LNCaP clone FGC (cell line): ENCODE measurements around the gene RHOB.

Source experiments
- DNase-seq: peaks from one replicate; pipeline ENCODE4 v3.0.0-alpha.2; 2011; ENCODE audit warnings: low read depth
- H3K4me3 ChIP-seq: 2 replicates; pipeline ENCODE4 v1.5.1; 2011; ENCODE audit warnings: mild to moderate bottlenecking, low read depth, low read length, control low read depth
- TF ChIP-seq, protein P1 (sequence below): IDR thresholded peaks from 2 replicates; pipeline ENCODE4 v1.5.1; 2012; ENCODE audit warnings: mild to moderate bottlenecking; ENCODE audit not compliant: control insufficient read depth, insufficient read depth; ENCODE audit errors: extremely low read depth

Gene RHOB

DNA sequence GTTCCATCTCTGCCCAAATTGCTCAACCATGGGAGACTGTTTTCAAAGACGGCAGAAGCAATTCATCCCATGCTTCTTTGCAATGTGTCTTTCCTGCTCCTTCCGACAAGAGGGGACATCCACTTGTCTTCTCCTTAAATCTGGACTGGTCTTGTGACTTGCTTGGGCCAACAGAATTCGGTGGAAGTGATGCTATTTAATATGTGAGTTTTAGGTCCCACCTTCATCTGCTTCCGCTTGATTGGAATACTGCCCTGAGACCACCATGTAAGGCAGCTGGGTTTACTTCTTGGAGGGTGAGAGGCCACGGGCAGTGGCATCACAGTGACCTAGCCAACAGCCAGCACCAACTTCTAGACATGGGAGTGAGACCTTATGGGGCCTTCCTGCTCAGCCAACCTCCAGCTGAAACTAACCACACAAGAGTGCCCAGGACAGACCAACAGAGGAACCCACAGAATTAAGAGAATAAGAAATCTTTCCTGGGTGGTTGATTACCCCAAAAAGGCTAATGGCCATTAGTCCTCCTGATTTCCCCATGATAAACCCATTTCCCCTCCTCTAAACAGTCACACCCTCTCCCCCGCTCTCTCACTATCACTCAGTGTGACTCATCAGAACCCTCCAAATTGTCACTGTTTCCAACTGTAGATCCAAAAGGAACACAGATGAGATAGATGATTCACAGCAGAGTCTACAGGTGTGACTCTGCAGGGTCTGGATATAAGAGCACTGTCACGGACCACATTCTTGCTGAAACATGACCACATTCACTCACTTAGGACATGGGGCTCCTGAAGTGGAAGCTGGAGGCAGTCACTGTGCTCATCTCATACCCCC is 16.2 kb upstream of the RHOB start:
- no peak overlapping the region for H3K4me3 ChIP-seq
- DNase-seq = no peak
- TF ChIP-seq, protein P1, sequence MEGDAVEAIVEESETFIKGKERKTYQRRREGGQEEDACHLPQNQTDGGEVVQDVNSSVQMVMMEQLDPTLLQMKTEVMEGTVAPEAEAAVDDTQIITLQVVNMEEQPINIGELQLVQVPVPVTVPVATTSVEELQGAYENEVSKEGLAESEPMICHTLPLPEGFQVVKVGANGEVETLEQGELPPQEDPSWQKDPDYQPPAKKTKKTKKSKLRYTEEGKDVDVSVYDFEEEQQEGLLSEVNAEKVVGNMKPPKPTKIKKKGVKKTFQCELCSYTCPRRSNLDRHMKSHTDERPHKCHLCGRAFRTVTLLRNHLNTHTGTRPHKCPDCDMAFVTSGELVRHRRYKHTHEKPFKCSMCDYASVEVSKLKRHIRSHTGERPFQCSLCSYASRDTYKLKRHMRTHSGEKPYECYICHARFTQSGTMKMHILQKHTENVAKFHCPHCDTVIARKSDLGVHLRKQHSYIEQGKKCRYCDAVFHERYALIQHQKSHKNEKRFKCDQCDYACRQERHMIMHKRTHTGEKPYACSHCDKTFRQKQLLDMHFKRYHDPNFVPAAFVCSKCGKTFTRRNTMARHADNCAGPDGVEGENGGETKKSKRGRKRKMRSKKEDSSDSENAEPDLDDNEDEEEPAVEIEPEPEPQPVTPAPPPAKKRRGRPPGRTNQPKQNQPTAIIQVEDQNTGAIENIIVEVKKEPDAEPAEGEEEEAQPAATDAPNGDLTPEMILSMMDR = no peak

DNA sequence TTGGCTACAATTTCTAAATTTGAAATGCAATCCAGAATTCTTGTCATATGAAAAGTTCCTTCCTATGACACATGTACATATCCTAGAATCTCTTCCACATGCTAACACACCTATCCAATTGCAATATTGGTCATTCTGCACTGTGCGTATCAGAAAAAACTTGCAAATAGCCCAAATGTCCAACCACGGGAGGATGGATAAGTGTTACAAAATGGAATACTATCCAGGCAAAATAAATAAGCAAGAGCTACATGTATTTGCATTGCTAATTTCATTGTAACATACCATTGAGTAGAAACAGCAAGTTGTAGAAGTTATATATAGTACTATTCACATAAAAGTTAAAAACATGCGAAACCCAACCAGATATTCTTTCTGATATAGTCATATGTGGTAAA is 15.6 kb upstream of the RHOB start:
- DNase-seq = no peak
- no peak overlapping the region for H3K4me3 ChIP-seq
- TF ChIP-seq, protein P1 = no peak

DNA sequence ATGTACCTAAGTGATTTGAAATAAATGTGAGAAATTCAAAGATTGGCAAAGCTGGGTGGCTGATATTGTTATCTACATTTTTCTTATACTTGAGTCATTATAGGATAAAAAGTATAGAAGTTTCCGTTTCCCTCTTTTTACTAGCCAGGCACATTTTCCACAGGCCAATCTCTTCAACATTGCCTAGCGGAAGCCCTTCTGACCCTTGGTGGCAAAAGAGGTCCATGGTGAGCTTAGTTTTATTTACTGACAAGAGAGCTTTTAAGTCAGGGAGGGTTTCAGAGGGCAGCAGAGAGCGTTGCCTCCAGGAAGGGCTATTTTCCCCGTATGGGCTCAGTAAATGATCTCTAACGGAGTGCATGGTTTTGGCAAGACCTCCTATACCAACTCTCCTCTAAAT is 15.1 kb upstream of the RHOB start:
- H3K4me3 ChIP-seq = no peak overlapping the region
- no peak for DNase-seq
- TF ChIP-seq, protein P1 = no peak

DNA sequence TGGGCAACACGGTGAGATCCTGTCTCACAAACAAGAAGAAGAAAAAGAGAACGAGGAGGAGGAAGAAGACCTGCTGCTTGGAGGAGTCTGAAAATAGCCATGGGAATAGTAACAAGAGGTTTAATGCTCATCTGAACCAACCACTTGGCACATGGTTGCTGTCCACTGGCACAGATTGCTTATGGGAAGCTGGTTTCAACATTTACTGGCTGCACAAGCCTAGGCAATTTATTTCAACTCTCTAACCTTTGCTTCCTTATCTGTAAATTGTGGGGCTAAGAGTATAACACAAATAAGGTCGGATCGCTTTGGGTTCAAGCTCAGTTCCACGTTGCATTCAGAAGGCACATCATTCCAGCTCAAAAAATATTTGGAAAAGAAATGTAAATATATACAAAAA is 14.2 kb upstream of the RHOB start:
- no peak for DNase-seq
- H3K4me3 ChIP-seq = no peak overlapping the region
- TF ChIP-seq, protein P1 = no peak

DNA sequence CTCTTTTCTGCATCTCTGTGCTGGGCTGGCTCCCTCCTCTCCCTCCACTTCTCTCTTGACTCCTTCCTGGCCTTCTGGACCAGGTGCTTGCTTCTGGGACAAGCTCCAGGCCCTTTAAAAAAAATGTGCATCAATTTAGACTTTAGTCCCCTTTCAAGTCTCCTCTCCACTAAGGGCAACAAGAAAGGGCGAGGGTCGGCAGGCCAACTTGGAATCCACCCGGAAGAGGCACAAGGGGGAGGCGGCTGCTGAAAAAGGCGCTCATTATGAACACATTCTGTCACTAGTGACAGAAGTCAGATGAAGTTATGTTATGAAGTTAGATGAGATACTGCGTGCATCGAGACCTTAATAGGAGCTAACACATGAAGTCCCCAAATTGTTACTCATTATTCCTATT is 13.6 kb upstream of the RHOB start:
- DNase-seq = no peak
- TF ChIP-seq, protein P1 = no peak
- H3K4me3 ChIP-seq = no peak overlapping the region

DNA sequence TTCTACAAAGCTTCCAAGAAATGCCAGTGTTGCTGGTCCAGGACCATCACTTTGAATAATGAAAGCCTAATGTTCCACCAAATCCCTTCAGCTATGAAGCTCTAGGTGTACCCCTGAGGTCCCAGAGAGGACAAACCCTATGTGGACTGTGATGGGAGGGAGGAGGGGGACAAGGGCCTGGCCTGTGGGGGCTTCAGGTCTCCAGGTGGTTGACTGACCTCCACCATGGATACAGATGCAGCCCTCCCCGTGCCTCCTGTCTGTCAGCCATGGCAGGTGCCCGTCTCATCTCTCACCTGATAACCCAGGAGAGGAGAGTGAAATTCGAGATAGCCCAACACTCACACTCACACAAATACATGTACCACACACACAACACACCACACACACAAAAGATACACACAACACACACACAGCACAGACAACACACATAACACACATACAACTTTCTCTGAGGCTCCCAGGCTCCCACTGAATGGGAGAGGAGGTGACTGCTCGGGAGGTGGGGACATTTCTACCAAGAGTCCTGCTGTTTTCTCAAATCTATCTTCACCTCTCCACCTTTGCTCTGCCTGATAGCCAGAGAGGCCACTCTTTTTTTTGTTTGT is 12.8 kb upstream of the RHOB start:
- DNase-seq = no peak
- TF ChIP-seq, protein P1 = no peak
- no peak overlapping the region for H3K4me3 ChIP-seq
